HepG2 (cell line): ENCODE data around the gene PPP1CA. TPM values are rescaled to one million over a fixed set of nuclear protein-coding genes. Genes with fewer than 3 reads are reported as not detected.

Experiments
- ATAD3A ChIP-seq: sonication (generic); formaldehyde crosslinking; IDR thresholded peaks from 2 replicates; pipeline ENCODE4 v1.4.0; 2020; ENCODE audit warnings: missing genetic modification reagents
- CSRNP2 ChIP-seq: sonication (generic); formaldehyde crosslinking; conservative IDR thresholded peaks from 2 replicates; pipeline ENCODE4 v1.8.0; 2022; ENCODE audit warnings: low read depth, missing genetic modification reagents
- DRAP1 ChIP-seq: IDR thresholded peaks from 2 replicates; pipeline ENCODE4 v1.6.1; 2016; ENCODE audit warnings: missing genetic modification reagents, missing compliant biosample characterization
- FOXK1 ChIP-seq: sonication (generic); formaldehyde crosslinking; IDR thresholded peaks from 2 replicates; pipeline ENCODE4 v1.4.0; 2020; ENCODE audit warnings: low read depth, missing genetic modification reagents, borderline replicate concordance
- FUBP1 ChIP-seq: sonication (generic); formaldehyde crosslinking; IDR thresholded peaks from 2 replicates; pipeline ENCODE4 v1.5.1; 2020; ENCODE audit warnings: missing genetic modification reagents, mild to moderate bottlenecking, borderline replicate concordance
- GATAD1 ChIP-seq: IDR thresholded peaks from 2 replicates; pipeline ENCODE4 v1.6.1; 2016; ENCODE audit warnings: missing genetic modification reagents, missing compliant biosample characterization
- KLF12 ChIP-seq: sonication (generic); formaldehyde crosslinking; IDR thresholded peaks from 2 replicates; pipeline ENCODE4 v1.4.0; 2020; ENCODE audit warnings: missing genetic modification reagents, borderline replicate concordance
- NAIF1 ChIP-seq: sonication (generic); formaldehyde crosslinking; IDR thresholded peaks from 2 replicates; pipeline ENCODE4 v1.5.0; 2020; ENCODE audit warnings: mild to moderate bottlenecking, missing genetic modification reagents, borderline replicate concordance
- NR1H2 ChIP-seq: sonication (generic); formaldehyde crosslinking; IDR thresholded peaks from 2 replicates; pipeline ENCODE4 v1.8.1; 2022; ENCODE audit warnings: low read depth, missing genetic modification reagents, borderline replicate concordance
- PBX2 ChIP-seq: IDR thresholded peaks from 2 replicates; pipeline ENCODE4 v1.6.1; 2016; ENCODE audit warnings: control low read depth
- PHF5A ChIP-seq: IDR thresholded peaks from one replicate; pipeline ENCODE4 v1.6.1; 2018; ENCODE audit warnings: low read depth, missing genetic modification reagents; ENCODE audit not compliant: unreplicated experiment
- SMYD3 ChIP-seq: sonication (generic); formaldehyde crosslinking; IDR thresholded peaks from 2 replicates; pipeline ENCODE4 v1.8.1; 2023; ENCODE audit warnings: mild to moderate bottlenecking, missing genetic modification reagents
- SP5 ChIP-seq: IDR thresholded peaks from 2 replicates; pipeline ENCODE4 v1.6.1; 2016; ENCODE audit warnings: low read depth, borderline replicate concordance
- THAP7 ChIP-seq: sonication (generic); formaldehyde crosslinking; IDR thresholded peaks from 2 replicates; pipeline ENCODE4 v1.8.1; 2023; ENCODE audit warnings: mild to moderate bottlenecking, missing genetic modification reagents
- XBP1 ChIP-seq: sonication (generic); formaldehyde crosslinking; IDR thresholded peaks from 2 replicates; pipeline ENCODE4 v1.5.0; 2020; ENCODE audit warnings: missing genetic modification reagents
- ZNF274 ChIP-seq: sonication (generic); formaldehyde crosslinking; IDR thresholded peaks from 2 replicates; pipeline ENCODE4 v1.5.1; 2020; ENCODE audit warnings: mild to moderate bottlenecking, missing genetic modification reagents
- ZNF710 ChIP-seq: sonication (generic); formaldehyde crosslinking; IDR thresholded peaks from 2 replicates; pipeline ENCODE4 v1.5.0; 2020; ENCODE audit warnings: mild to moderate bottlenecking, missing genetic modification reagents, borderline replicate concordance
- ZNF800 ChIP-seq: sonication (generic); formaldehyde crosslinking; IDR thresholded peaks from 2 replicates; pipeline ENCODE4 v1.4.0; 2020; ENCODE audit warnings: missing genetic modification reagents
- ZSCAN22 ChIP-seq: sonication (generic); formaldehyde crosslinking; IDR thresholded peaks from 2 replicates; pipeline ENCODE4 v1.4.0; 2020; ENCODE audit warnings: mild to moderate bottlenecking, missing genetic modification reagents
- polyA plus RNA-seq, 8 experiments: library from polyadenylated mRNA; depleted of rRNA in 3 of 8; stranded (reverse) in 7 of 8; unstranded in 1 of 8; fragments of >200 nt; fragmentation: Illumina TruSeq in 4 of 8; extraction: Trizol in 4 of 8; gene quantifications; 2 replicates each; pipeline versions ENCODE4 v1.2.1 to v1.2.3, GENCODE V29; 2011 to 2016; ENCODE audit warnings: low read depth in 4 of 8, missing spikeins in 1 of 8, mixed read lengths in 1 of 8; ENCODE audit not compliant: insufficient read depth in 1 of 8
- total RNA-seq, 5 experiments: library from RNA; depleted of rRNA; stranded (reverse); fragments of >200 nt; fragmentation: Illumina TruSeq; extraction: Trizol; gene quantifications; 2 replicates each; pipeline ENCODE4 v1.2.3, GENCODE V29; 2016; ENCODE audit warnings: low read depth in 1 of 5

Gene PPP1CA
- total and polyA plus RNA-seq, 2 of the 13 experiments (the other 11 are each of a cell fraction or from before 2014, with no cell fraction given) = 149 to 170 TPM

GRCh38 chr11:67353317-67354074, 48.2 kb downstream of the PPP1CA start, which contains the start of gene POLD4 (continued):
- no peak for TF ChIP-seq CSRNP2 (CRISPR knock-in tag)
- peak; percentile 56; the same call in 1 of the 2 replicates for TF ChIP-seq ZNF710 (CRISPR knock-in tag)
- TF ChIP-seq DRAP1 (CRISPR knock-in tag) = peak; percentile 60; the same call in 1 of the 2 replicates
- no peak for TF ChIP-seq ZNF800 (CRISPR knock-in tag)
- TF ChIP-seq ZNF274 (CRISPR knock-in tag) = no peak
- TF ChIP-seq KLF12 (CRISPR knock-in tag) = 0 out of 2 replicates have a peak, but pooled peaks have one; percentile 32
- peak; percentile 62 for TF ChIP-seq GATAD1 (CRISPR knock-in tag)
- no peak; the same call in 1 of the 2 replicates for TF ChIP-seq NAIF1
- no peak for TF ChIP-seq ZSCAN22
- no peak for TF ChIP-seq PHF5A (CRISPR knock-in tag)
- TF ChIP-seq ATAD3A (CRISPR knock-in tag) = no peak
- no peak for TF ChIP-seq XBP1 (CRISPR knock-in tag)
- TF ChIP-seq SP5 = peak; percentile 68; the same call in 1 of the 2 replicates
- TF ChIP-seq PBX2 (CRISPR knock-in tag) = no peak
- no peak for TF ChIP-seq FUBP1 (CRISPR knock-in tag)
- no peak for TF ChIP-seq THAP7 (CRISPR knock-in tag)
- TF ChIP-seq NR1H2 = no peak
- peak; percentile 51; the same call in 1 of the 2 replicates for TF ChIP-seq FOXK1 (CRISPR knock-in tag)
- TF ChIP-seq SMYD3 = no peak
